ENCODE data around the gene GNG10.

DNA sequence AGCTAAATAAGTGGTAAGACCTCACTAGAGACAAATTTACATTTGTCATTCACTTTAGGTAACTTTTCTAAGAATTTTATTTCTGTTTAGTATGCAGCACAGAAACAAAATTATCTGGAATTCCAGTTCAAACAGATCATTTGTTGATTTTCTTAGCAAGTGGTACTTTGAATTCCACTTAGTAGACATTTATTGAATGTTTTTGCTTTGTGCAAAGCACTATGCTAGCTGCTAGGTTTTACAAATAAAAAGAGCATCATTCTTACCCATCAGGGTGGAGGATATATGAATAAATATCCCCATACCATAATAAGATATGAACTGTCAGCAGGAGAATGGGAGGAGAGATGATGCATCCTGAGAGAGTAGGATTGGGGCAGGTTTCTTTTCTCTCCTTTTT is 35.4 kb downstream of the GNG10 start:
- TF ChIP-seq, protein P1, sequence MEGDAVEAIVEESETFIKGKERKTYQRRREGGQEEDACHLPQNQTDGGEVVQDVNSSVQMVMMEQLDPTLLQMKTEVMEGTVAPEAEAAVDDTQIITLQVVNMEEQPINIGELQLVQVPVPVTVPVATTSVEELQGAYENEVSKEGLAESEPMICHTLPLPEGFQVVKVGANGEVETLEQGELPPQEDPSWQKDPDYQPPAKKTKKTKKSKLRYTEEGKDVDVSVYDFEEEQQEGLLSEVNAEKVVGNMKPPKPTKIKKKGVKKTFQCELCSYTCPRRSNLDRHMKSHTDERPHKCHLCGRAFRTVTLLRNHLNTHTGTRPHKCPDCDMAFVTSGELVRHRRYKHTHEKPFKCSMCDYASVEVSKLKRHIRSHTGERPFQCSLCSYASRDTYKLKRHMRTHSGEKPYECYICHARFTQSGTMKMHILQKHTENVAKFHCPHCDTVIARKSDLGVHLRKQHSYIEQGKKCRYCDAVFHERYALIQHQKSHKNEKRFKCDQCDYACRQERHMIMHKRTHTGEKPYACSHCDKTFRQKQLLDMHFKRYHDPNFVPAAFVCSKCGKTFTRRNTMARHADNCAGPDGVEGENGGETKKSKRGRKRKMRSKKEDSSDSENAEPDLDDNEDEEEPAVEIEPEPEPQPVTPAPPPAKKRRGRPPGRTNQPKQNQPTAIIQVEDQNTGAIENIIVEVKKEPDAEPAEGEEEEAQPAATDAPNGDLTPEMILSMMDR (IDR thresholded peaks at IDR 0.05): no peak
- TF ChIP-seq POLR2A (IDR thresholded peaks at IDR 0.05): no peak
